GM21619 (cell line): ENCODE data around the gene GRIK1.

Experiments
- ATAC-seq: cut with Tn5 transposase; IDR thresholded peaks from one replicate; pipeline ENCODE4 v1.9.1; 2021; ENCODE audit not compliant: unreplicated experiment

The GRIK1 gene

GRCh38 chr21:29676395-29676794, 263.4 kb downstream of the GRIK1 start:
- no peak for ATAC-seq

GRCh38 chr21:29675451-29675850, 264.3 kb downstream of the GRIK1 start:
- ATAC-seq = no peak

DNA sequence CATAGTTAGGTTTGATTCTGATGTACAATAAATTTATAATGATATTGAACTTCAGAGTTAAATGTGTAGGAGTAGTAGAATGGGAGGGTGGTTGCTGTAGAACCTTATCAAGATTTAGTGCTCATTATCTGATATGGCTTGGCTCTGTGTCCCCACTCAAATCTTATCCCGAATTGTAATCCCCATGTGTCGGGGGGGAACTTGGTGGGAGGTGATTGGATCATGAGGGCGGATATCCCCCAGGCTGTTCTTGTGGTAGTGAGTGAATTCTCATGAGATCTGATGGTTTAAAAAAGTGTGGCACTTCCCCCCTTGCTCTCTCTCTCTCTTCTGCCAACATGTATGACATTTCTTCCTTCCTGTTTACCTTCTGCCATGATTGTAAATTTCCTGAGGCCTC, 265.5 kb downstream of the GRIK1 start:
- no peak for ATAC-seq

- ATAC-seq = no peak
Measured at GRCh38 chr21:29673096-29673610, 266.6 kb downstream of the GRIK1 start.

DNA sequence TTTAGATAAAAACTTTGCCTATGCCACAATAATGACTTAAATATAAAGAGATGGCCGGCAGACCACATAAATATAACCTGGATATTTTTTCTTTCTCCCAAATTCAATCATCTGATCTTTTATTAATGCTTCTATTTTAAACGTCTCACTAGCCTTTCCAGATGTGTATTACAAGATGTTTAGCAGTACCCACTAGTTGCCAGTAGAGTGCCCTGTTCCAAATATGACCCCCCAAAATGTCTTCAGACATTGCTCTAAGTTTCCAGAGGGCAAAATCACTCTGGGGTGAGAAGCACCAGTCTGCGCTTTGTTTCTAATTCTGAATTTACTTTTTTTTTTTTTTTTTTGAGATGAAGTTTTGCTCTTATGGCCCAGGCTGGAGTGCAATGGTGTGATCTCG, 268.1 kb downstream of the GRIK1 start:
- ATAC-seq = no peak

DNA sequence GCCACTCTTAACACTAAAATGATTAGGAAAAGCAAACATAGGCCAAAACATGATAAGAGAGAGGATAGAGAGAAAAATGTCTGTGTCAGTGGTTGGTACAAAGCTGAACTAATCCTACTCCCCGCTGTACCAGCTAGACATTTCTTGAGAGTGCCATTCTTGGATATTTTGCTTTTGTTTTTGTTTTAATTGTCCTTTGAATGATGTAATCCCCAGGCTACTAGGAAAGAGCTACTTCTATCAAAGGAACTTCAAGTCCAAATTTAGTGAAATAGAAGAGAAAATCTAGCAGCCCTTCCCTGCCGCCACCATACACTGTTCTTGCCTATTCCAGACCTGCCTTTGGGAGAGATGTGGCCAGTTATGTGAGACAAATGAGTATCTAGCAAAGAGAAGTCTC, 269.6 kb downstream of the GRIK1 start:
- no peak for ATAC-seq

DNA sequence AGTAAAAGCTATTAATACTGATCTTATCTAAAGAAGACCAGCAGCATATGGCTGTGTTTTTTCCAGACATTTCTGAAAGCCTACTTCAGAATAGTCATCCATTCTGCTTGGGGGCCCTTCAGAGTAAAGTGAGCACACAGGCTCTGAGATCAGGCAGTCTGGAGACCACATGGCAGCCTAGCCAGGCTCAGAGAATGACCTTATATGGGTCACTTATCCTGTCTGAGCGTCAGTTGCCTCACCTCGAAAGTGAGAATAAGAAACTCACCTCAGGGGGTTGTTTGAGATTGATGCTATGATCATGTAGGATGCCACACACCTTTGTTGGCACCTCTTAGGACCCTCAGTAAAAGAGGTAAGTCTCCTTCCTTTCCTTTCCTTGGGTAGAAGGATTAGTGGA, 270.4 kb downstream of the GRIK1 start:
- no peak for ATAC-seq

DNA sequence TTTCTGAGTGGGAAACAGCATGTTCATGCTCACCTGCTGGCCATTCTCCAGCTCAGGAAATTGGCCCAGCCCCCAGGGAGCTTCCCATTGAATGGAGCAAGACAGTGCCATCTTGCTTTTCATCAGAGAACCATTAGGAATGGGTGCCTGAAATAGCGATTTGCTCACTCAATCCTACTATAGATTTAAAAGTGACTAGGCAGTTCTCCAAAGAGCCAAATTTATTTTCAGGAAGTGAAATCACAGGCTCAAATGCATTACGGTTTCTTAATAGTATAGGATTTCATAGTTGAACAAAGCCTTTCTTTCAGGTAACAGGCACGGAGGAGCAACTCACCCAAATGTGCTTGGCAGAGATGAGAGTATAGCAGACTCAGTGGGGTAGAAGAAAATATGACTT, 272.1 kb downstream of the GRIK1 start:
- no peak for ATAC-seq

DNA sequence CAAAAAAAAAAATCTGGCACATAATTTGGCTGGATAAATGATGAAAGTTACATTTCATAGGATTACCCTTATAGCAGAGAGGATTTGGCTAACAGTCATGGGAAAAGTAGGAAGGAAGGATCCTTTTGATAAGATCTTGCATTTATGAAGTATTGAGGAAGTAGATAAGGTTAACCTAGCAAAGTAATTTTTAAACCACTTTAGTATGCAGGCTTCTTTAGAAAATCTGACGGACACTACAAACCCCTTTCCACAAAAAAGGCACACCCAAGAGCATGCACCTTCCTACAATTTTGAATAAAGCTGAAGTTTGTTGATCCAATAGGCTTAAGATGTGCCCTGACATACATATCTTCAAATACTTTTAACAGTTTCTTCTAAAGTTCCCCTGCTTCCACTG, 275.2 kb downstream of the GRIK1 start:
- no peak for ATAC-seq

DNA sequence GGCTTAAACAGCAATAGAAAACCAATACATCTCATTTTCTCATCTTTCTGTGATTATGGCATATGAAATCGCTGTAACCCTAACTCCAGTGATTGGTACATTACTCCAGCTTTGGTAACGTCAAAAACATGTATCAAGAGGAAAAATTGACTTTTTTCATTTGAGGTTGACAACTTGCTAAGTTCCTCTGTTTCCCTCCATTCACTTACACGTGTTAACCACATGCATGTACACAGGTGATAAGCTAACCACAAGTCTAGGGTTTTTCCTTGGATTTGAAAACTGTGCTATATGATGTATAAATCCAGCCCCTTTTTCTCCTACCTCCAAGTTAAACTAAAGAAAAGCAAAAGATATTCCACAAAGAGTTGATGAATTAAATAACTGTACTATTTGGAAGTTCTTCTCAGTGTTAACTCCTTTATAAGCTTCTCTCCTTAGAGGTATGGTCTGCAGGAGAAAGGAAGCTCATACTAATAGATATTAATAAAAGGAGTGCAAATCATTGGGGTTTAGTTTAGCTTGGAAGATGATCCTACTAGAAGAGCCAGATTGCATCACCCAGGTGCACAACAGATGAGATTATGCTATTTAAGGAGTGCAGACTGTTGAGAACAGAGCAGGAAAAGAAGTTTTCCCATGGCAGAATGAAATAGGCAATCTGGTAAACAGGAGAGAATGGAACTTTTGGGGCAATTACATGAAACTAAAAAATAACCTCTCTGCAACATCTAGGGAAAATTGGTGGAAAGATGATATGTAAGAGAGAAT, 277.9 kb downstream of the GRIK1 start:
- no peak for ATAC-seq

DNA sequence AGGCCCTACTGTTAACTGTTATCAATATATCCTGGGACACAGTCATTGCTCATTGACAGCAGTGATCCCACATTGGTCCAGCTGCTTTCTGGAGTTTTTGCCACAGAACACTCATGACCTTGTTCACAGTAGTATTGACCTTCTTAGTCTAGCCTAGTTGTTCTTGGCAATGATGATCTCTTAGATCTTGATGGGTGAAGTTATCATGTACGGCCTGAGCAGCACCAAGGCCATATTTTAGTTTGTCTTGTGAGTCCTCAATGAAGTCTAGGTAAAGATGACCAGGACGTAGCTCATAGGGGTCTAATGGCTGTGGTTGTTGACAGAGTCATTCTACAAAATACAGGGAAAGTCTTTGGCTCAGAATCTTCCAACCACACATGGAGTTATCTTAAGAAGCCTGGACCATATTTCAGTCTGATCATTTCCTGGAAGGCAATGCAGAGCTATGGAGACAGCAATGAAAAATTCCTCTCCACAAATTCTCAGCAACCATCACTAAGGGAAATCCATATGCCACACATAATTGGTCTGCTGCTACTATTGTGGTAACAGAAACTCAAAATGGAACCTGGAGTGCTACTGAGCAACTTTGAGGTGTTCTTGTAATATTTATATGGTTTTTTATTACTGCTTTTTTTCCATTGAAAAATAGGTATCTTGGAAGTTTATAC, 279.6 kb downstream of the GRIK1 start:
- ATAC-seq = no peak

GRCh38 chr21:29658934-29659203, 280.9 kb downstream of the GRIK1 start:
- ATAC-seq = no peak

DNA sequence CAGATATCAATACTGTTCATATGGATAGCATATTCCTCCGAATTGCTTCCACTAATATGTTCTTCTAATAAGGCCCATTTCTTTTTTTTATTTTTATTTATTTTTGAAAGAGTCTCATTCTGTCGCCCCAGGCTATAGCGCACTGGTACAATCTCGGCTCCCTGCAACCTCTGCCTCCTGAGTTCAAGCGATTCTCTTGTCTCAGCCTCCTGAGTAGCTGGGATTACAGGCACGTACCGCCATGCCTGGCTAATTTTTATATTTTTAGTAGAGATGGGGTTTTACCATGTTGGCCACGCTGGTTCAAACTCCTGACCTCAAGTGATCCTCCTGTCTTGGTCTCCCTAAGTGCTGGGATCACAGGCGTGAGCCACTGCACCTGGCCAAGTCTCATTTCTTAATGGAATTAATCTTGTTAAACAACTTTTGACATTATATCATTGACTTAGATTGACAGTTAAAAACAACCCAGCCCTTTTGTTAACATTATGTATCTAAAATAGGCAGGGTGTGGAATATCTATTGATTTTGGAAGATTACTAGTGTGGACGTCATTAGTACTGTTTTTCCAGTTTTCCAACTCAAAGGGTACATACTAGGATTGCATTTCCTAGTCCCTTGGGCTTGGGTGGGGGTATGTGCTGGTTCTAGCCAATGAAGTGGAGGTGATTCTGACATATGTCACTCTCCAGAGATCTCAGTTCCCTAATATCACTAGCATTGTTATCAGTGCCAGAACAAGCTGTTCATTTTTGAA, 281.4 kb downstream of the GRIK1 start:
- no peak for ATAC-seq

DNA sequence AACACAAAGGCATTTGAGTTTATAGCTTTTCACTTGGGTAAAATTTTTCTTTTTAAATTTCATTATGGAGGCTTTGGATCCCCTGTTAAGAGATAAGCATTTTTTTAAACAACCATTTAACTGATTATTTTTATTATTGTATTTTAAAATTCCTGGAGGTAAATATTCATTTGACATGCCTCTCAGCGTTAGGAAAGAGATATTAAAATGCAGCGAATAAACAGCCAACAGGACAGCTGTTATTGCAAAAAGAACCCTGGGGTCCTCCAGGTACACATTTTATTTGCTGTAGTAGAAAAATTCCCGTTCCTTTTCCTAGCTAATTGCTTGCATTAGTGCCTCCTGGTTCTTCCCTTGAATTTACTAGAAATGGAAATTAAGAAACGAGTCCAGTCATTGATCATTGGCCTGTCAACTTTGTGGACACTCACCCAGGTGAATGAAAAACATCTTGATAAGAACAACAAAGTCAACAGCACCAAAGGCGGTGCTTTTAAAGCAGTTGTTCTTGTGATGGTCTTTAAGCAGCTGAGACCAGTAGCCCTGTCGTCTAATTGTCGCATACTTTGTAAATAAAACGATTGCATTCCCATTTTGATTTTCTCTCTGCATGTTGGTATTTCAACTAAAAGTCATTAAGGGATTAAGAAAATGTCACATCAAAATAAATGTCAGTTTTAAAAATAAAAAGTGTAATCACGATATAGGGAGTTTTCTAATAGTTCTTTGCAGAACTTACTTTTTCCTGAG, 282.4 kb downstream of the GRIK1 start:
- ATAC-seq = no peak

DNA sequence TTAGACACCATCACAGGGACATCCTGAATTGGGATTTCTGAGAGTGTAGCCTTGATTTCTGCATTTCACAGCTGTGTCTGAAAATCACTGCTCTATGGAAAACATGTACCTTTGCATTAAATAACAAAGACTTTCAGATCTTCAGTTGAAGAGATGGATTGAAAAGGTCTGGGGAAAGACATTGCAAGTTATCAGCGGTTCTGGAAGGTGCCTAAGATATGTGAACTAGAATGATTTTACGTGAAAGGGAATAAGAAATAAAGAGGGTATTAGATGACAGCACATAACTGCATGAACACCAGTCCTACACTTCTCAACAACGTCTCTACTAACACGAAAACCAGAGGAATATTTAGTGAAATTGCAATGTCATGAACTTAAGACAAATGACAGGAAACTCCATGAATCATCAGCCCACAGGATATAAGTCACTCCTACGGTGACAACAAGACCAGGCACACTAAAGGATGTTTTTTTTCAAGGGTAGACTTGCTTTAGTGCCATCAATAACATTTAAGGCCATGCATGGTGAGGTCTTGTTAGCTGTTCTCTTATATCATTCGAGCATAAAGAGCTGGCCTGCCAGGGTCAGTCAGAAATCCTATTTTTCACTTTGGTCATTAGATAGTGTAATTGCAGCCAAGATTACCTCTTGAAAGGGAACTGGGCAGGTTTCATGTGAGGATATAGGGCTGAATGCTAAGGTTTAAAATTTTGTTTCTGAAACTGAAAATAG, 283.1 kb downstream of the GRIK1 start:
- ATAC-seq = no peak

- no peak for ATAC-seq
Measured at GRCh38 chr21:29655577-29655976, 284.2 kb downstream of the GRIK1 start.

- no peak for ATAC-seq
Measured at GRCh38 chr21:29654855-29655254, 284.9 kb downstream of the GRIK1 start.

DNA sequence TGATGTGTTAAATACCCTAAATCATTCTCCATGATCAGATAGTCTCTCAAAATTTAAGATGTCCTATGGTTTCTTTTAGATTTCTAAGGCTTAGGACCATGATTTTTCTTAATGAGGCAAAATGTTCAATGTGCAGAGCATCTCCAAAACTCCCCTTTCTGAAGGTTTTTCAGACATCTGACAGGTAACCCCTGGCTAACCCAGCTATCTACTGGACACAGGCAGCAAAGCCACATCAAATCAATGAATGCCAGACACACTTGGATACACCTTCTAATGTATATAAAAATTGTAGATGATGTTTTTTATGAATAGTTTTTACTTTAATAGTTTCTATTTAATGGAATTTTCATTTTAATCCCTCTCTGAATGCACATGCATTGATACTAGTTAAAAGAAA, 285.6 kb downstream of the GRIK1 start:
- ATAC-seq = no peak

DNA sequence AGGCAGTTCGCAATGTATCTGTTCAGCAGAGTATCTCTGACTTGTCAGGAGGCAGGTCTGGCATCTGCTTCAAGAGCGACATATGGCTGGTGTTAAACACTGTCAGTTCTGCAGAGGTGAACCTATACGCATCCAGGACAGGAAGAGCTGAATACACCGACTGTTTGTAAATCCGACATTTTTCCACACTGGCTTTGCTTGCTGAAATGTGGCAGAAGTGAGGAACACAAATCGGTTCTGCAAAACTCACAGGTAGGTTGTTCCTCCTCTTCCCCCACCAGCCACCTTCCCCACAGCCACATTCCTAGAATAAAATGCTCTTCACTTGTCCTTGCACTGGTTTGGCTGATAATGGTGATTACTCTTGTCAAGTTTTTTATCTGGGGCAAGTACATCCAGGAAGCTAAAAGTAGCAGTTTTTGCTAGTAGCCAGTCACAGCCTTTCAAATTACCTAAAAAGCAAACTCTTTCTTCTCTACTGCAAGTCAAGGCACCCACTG, 289.2 kb downstream of the GRIK1 start:
- no peak for ATAC-seq

- ATAC-seq = no peak
Measured at GRCh38 chr21:29649406-29649814, 290.4 kb downstream of the GRIK1 start.
